Kasumi-1 (cell line): ENCODE measurements around the gene CCDC73.

Source experiments
- DNase-seq, 2 experiments: peaks; one replicate each; lab custom pipeline; 2025; lab: John Stamatoyannopoulos, UW

Gene CCDC73

DNA sequence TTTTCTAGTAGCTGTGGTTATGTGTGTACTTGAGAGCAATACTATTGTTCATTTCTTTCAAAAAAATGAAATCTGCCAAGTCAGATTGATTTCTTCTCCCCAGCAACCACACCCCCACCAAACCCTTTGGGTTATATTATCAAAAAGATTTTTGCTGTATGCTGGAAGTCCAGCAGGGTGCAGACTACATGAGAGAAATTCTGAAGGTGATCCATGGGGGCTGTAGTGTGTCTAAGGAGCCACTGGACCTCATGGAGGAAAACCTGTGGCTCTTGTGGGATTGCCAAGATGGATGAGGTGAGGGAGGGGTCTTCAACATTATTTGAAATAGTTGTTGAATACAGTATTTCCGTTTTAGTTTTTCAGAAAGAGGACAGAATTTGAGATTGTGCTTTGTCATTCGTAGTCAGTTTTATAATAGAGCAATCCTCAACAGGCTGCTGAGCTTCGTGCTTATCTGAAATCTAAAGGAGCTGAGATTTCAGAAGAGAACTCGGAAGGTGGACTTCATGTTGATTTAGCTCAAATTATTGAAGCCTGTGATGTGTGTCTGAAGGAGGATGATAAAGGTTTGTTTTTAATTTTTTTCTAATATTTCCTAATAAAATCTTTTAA, 207.8 kb downstream of the CCDC73 start:
- DNase-seq = peak; percentile 55 to 61

DNA sequence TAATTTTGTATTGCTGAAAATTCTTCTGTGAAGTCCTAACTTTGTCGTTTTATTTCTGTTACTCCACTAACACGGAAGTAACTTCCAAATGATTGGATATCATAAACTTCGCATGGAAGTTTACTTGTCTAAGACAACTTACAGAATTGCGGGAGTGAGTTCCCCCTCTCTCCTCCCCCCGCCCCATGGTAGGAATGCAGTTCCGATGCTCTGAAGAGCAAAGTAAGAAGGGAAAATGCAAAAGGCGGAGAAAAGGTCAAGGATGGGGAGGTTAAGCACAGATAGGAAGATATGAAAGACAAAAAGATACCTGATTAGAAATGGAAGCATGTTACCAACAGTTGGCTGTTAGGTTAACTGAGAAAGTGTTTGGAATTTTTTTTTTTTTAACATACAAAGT, 209.5 kb downstream of the CCDC73 start:
- peak in 1 of 2 experiments; percentile 16 for DNase-seq

DNA sequence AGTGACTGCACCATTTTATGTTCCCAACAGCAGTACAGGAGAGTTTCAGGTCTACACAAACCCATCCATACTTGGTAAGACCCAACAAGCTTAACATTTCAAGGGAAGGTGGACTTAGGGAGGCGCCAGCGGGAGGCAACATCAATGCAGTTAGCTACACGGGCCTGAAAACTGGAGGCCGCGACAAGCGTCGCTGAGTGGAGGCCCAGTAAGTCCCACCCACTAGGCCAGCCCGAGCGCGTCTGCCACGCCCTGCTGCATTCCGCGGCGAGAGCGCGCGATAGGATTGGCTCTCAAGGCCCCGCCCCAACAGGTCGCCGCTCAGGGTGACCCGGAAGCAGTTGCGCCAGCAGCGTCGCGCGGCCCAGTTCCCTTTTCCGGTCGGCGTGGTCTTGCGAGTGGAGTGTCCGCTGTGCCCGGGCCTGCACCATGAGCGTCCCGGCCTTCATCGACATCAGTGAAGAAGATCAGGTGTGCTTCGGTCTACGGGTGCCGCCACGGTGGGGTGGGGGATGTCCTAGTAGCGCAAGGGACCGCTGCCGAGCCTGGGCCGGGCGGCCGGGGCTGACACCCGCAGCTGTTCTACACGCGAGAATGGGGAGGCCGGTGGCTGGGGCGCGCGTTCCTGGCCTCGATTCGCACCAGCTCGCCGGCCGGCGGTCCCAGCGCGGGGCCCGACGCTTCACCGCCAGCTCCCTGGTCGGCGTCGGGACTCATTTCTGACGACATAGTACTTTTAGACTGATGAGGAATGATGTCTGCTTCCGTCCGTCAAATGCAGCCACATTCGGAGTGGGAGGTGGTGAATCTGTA, 210.8 kb downstream of the CCDC73 start, which contains the start of gene EIF3M:
Gene EIF3M (plus strand): TSS at position 373 of the 813 bp plus-strand sequence. CDS start 57 bp downstream, at position 430.
- DNase-seq = peak; percentile 92 to 94

- no peak for DNase-seq
These were observed 212.9 kb downstream of the CCDC73 start for GRCh38 chr11:32581556-32581955.

- no peak for DNase-seq
These were observed 213.5 kb downstream of the CCDC73 start for GRCh38 chr11:32580967-32581366.

DNA sequence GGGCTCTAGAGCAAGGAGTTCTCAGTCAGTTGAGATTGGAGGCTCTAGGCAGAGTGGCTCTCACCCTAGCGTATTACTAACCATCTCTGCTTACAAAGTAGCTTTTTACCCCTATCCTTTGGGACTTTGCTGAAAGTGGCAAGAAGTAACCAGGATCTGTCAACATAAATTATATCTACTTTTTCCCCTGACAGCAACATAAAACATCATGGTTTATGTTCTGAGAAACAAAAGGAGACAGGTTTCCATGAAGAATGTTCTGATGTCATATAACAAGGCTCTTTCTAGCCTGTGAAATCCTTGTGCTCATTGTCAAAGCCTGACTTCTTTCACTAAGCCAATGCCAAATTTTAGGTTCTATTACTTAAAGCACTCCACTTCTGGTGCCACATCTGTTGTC, 218.0 kb downstream of the CCDC73 start:
- no peak for DNase-seq

DNA sequence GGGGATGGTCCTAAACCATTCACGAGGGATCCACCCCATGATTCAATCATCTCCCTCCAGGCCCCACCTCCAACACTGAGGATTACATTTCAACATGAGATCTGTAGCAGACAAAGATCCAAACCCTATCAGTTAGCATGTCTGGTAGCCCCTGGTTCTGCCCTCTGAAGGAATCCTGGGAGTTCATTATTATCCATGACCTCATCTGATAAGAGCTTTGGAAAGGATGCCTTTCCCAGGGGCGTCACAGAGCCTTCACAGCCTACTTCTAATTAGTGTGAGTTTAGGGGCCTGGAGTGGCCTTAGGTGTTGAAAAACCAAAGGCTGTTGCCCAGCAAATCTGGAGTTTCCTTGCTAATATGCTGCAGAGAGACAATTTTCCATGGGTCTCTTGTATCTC, 219.4 kb downstream of the CCDC73 start:
- no peak for DNase-seq

GRCh38 chr11:32574421-32574820, 220.0 kb downstream of the CCDC73 start:
- DNase-seq = no peak

- DNase-seq = peak; percentile 29 to 39
These were observed 221.2 kb downstream of the CCDC73 start for GRCh38 chr11:32573228-32573627.

- DNase-seq = no peak
These were observed 223.4 kb downstream of the CCDC73 start for GRCh38 chr11:32571039-32571438.

DNA sequence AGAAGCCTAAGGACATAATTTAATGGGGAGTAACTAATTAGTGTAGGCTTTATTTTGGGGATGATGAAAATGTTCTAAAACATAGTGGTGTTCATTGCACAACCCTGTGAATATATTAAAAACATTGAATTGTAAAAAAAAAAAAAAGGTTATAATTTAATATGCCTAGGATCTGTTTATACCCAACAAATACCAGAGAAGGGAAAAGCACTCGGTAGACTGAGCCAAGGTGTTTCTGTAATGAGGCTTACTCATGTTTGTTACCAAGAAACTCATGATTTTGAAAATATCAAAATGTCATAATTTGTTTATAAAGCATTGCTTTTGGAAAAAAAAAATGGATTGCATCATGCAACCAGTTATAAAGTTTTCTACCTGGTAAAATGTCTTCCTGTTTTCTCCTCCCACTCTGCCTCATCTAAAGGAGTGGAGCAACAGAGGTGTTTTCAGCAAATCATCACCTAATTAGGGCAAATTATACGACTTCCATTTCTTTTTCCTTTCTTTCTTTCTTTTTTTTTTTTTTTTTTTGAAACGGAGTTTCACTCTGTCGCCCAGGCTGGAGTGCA, 225.1 kb downstream of the CCDC73 start:
- DNase-seq = no peak

GRCh38 chr11:32567154-32567553, 227.3 kb downstream of the CCDC73 start:
- no peak for DNase-seq

DNA sequence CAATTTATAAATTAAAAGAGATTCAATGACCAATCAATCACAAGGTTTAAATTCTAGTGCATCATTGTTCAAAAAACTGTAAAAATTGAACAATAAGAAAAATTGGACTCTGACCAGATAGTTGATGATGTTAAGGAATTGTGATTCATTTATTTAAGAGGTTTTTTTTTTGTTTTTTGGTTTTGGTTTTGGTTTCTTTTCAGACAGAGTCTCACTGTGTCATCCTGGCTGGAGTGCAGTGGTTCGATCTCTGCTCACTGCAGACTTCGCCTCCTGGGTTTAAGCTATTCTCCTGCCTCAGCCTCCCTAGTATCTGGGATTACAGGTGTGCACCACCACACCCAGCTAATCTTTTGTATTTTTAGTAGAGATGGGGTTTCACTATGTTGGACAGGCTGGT, 227.9 kb downstream of the CCDC73 start:
- DNase-seq = no peak

DNA sequence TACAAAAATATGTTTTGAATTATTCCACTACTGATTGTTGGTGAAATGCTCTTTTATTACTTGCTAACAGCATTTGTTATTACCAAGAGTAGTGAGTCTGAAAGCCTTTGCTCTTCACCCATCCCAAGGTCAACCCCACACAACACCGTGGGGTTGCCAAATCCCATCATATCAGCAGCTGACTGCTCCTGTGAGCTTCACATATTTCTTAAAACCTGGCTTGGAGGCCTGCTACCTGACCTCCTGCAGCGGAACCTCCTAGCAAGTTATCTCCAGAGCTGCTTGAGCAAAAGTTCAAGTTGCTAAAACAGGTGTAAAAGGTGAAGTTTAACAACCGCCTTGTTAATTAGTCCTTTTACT, 230.9 kb downstream of the CCDC73 start:
- no peak for DNase-seq

DNA sequence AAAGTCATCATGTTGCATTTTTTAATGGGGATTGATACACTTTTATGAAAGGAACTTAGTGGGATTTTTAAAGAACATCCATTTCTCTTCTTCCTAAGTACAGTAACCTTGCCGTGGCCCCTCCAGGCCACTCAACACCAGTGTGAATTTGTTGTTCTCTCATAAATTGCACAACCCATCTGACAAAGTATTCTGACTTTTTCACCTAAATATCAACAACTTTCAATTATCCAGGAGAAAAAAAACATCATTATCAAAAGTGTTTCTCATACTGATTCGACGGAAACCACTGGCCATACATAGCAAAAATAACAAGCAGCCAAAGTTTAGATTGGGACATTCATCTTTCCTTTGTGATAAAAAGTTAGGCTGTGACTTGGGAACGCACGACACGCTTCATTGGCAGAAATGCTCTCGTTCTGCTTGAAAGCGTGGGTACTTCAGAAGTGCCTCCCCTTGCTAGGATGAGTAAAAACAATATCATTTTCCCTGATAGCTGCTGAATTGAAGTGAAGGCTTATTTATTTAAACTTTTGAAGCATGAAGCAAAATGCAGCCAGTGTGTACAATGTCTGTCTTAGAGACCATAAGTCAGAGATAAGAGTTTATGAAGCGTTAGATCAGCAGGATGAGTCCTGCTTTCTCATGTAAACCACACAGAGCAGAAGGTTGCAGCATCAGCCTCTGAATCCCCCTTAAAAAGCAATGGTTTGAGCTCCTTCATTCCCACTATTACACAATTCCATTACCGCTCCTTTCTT, 231.4 kb downstream of the CCDC73 start:
- no peak for DNase-seq

GRCh38 chr11:32561835-32562234, 232.6 kb downstream of the CCDC73 start:
- DNase-seq = no peak

GRCh38 chr11:32555895-32556294, 238.6 kb downstream of the CCDC73 start:
- DNase-seq = no peak

- DNase-seq = no peak
These were observed 239.4 kb downstream of the CCDC73 start for GRCh38 chr11:32555091-32555490.
